IMR-90 (cell line): Measurements from ENCODE around the gene MAP10. TPM values are rescaled to one million over a fixed set of nuclear protein-coding genes. Genes with fewer than 3 reads are reported as not detected.

Source experiments
- ATAC-seq: fragments of 200-7000 bp; cut with Tn5 transposase; 2 replicates; pipeline ENCODE4 v1.9.1; 2020; ENCODE audit warnings: low read depth, mild to moderate bottlenecking, moderate library complexity
- BruUV-seq: library from RNA; stranded (reverse); fragments of 400-500 nt; replicated peaks from 2 replicates; lab custom pipeline; 2021; lab: Mats Ljungman, UMichigan
- CTCF ChIA-PET: fragments of 300-600 bp; formaldehyde crosslinking; extraction: SDS; loops from one replicate; lab custom pipeline; 2021; ENCODE audit warnings: antibody characterized with exemption; lab: Yijun Ruan, JAX
- POLR2A ChIA-PET: fragments of 300-600 bp; sonication (Branson Sonifier 250); formaldehyde crosslinking; loops from one replicate; lab custom pipeline; 2022; ENCODE audit warnings: antibody characterized with exemption; ENCODE audit not compliant: unreplicated experiment; lab: Charles Lee
- DNase-seq: peaks from one replicate; pipeline ENCODE4 v3.0.0; 2013
- H2AFZ ChIP-seq: replicated peaks from 2 replicates; pipeline ENCODE3; 2013; ENCODE audit warnings: low read length, mild to moderate bottlenecking; ENCODE audit not compliant: poor library complexity
- H2AK5ac ChIP-seq: 2 replicates; pipeline ENCODE4 v1.6.1; 2013; ENCODE audit warnings: low read depth, low read length, inconsistent platforms
- H2AK9ac ChIP-seq: replicated peaks from 2 replicates; pipeline ENCODE3; 2013; ENCODE audit warnings: mild to moderate bottlenecking, low read depth, low read length, moderate library complexity; ENCODE audit not compliant: poor library complexity
- H2BK120ac ChIP-seq: 2 replicates; pipeline ENCODE4 v1.6.1; 2013; ENCODE audit warnings: low read depth, low read length, inconsistent platforms
- H2BK15ac ChIP-seq: 3 replicates; pipeline ENCODE4 v1.6.1; 2013; ENCODE audit warnings: low read depth, low read length, inconsistent platforms
- H2BK20ac ChIP-seq: 2 replicates; pipeline ENCODE4 v1.6.1; 2013; ENCODE audit warnings: low read depth, mild to moderate bottlenecking, inconsistent platforms, low read length, moderate library complexity
- H2BK5ac ChIP-seq: 2 replicates; pipeline ENCODE4 v1.6.1; 2013; ENCODE audit warnings: mild to moderate bottlenecking, low read depth, low read length, inconsistent platforms; ENCODE audit not compliant: poor library complexity, severe bottlenecking
- H3K14ac ChIP-seq: replicated peaks from 2 replicates; pipeline ENCODE4 v1.6.1; 2013; ENCODE audit warnings: low read depth, low read length, inconsistent platforms
- H3K18ac ChIP-seq: 2 replicates; pipeline ENCODE4 v1.6.1; 2013; ENCODE audit warnings: low read depth, low read length, control low read depth
- H3K23ac ChIP-seq: 2 replicates; pipeline ENCODE4 v1.6.1; 2013; ENCODE audit warnings: low read depth, low read length, inconsistent platforms
- H3K27ac ChIP-seq: 2 replicates; pipeline ENCODE4 v1.5.1; 2013; ENCODE audit warnings: mild to moderate bottlenecking, control low read depth, low read length; ENCODE audit not compliant: insufficient read depth
- H3K27me3 ChIP-seq: 2 replicates; pipeline ENCODE4 v1.6.1; 2013; ENCODE audit warnings: low read length; ENCODE audit not compliant: control insufficient read depth, insufficient read depth
- H3K36me3 ChIP-seq: 2 replicates; pipeline ENCODE4 v1.6.1; 2013; ENCODE audit warnings: low read length, mixed read lengths; ENCODE audit not compliant: control insufficient read depth, insufficient read depth
- H3K4ac ChIP-seq: 2 replicates; pipeline ENCODE4 v1.6.1; 2013; ENCODE audit warnings: low read depth, low read length, inconsistent platforms
- H3K4me1 ChIP-seq: 2 replicates; pipeline ENCODE4 v1.6.1; 2013; ENCODE audit warnings: low read length, mixed read lengths; ENCODE audit not compliant: control insufficient read depth, insufficient read depth
- H3K4me2 ChIP-seq: 2 replicates; pipeline ENCODE4 v1.6.1; 2013; ENCODE audit warnings: low read depth, mild to moderate bottlenecking, control low read depth, low read length, moderate library complexity
- H3K4me3 ChIP-seq: 2 replicates; pipeline ENCODE4 v1.5.1; 2013; ENCODE audit warnings: low read depth, mild to moderate bottlenecking, control low read depth, low read length, moderate library complexity; ENCODE audit not compliant: insufficient read depth
- H3K56ac ChIP-seq: 2 replicates; pipeline ENCODE4 v1.6.1; 2013; ENCODE audit warnings: low read length, inconsistent platforms; ENCODE audit not compliant: insufficient read depth; ENCODE audit errors: extremely low read depth
- H3K79me1 ChIP-seq, 2 experiments: 2 replicates each; pipeline ENCODE4 v1.6.1; 2013; ENCODE audit warnings: low read length in 2 of 2, inconsistent platforms in 1 of 2, low read depth in 1 of 2
- H3K9ac ChIP-seq: 2 replicates; pipeline ENCODE4 v1.6.1; 2013; ENCODE audit warnings: low read depth, low read length, control low read depth
- H3K9me1 ChIP-seq: 2 replicates; pipeline ENCODE4 v1.6.1; 2013; ENCODE audit warnings: low read length, inconsistent platforms; ENCODE audit not compliant: insufficient read depth
- H3K9me3 ChIP-seq: 2 replicates; pipeline ENCODE4 v1.6.1; 2013; ENCODE audit warnings: low read length; ENCODE audit not compliant: control insufficient read depth, insufficient read depth
- H4K20me1 ChIP-seq: 2 replicates; pipeline ENCODE4 v1.6.1; 2013; ENCODE audit warnings: low read length, inconsistent platforms; ENCODE audit not compliant: insufficient read depth
- H4K5ac ChIP-seq: 2 replicates; pipeline ENCODE4 v1.6.1; 2013; ENCODE audit warnings: mild to moderate bottlenecking, low read depth, low read length, control low read depth
- H4K8ac ChIP-seq, 2 experiments: 2 replicates each; pipeline ENCODE4 v1.6.1; 2013; ENCODE audit warnings: low read depth in 2 of 2, low read length in 2 of 2, control low read depth in 1 of 2, inconsistent platforms in 1 of 2
- H4K91ac ChIP-seq: 2 replicates; pipeline ENCODE4 v1.6.1; 2013; ENCODE audit warnings: low read depth, low read length, inconsistent platforms; ENCODE audit not compliant: insufficient read depth
- CEBPB ChIP-seq: IDR thresholded peaks from 2 replicates; pipeline ENCODE4 v1.6.1; 2012; ENCODE audit warnings: low read depth, low read length, improper control_type of control experiment
- CHD1 ChIP-seq: IDR thresholded peaks from 2 replicates; pipeline ENCODE4 v1.6.1; 2012; ENCODE audit warnings: low read depth, low read length, improper control_type of control experiment
- FOS ChIP-seq: fragments of 150-350 bp; IDR thresholded peaks from 2 replicates; pipeline ENCODE4 v1.6.1; 2016; ENCODE audit warnings: low read depth, low read length
- MAFK ChIP-seq: IDR thresholded peaks from 2 replicates; pipeline ENCODE4 v1.6.1; 2012; ENCODE audit warnings: low read depth, low read length, improper control_type of control experiment
- MAZ ChIP-seq: IDR thresholded peaks from 2 replicates; pipeline ENCODE4 v1.6.1; 2012; ENCODE audit warnings: low read depth, mild to moderate bottlenecking, low read length, improper control_type of control experiment, moderate library complexity, borderline replicate concordance
- NFE2L2 ChIP-seq: fragments of 150-350 bp; IDR thresholded peaks from 2 replicates; pipeline ENCODE4 v1.6.1; 2016; ENCODE audit warnings: low read depth, mild to moderate bottlenecking, low read length
- RAD21 ChIP-seq: IDR thresholded peaks from 2 replicates; pipeline ENCODE4 v1.6.1; 2012; ENCODE audit warnings: low read length, improper control_type of control experiment
- RFX5 ChIP-seq: IDR thresholded peaks from 2 replicates; pipeline ENCODE4 v1.8.0; 2012; ENCODE audit warnings: low read depth, mild to moderate bottlenecking, low read length, moderate library complexity
- WGBS, 2 experiments: methylation state at CpG; one replicate each; pipeline versions ENCODE4 v1.1.5 to v1.1.7; 2013; ENCODE audit warnings: missing lambda C conversion rate in 2 of 2; ENCODE audit not compliant: insufficient read length in 1 of 2; ENCODE audit errors: extremely low coverage in 2 of 2; 5-methylcytosine and 5-hydroxymethylcytosine counted together
- dilution Hi-C: fragments of 300-500 bp; cut with HindIII; formaldehyde crosslinking; loops from one replicate; pipeline ENCODE4 v1.14.3; 2018; ENCODE audit warnings: low sequenced_read_pairs; ENCODE audit not compliant: unreplicated experiment
- in situ Hi-C: fragments of 300-500 bp; cut with MboI; formaldehyde crosslinking; loops from 3 replicates; pipeline ENCODE4 v1.14.3; 2019; ENCODE audit warnings: low sequenced_read_pairs, inconsistent platforms, mixed read lengths
- intact Hi-C: fragments of 100-400 bp; cut with micrococcal nuclease; formaldehyde crosslinking; loops from 2 replicates; pipeline ENCODE4 v1.10.0; 2022
- polyA plus RNA-seq, 3 experiments: library from polyadenylated mRNA; depleted of rRNA; stranded (reverse); fragments of >200 nt; gene quantifications; 2 replicates each; pipeline ENCODE4 v1.2.3, GENCODE V29; 2012; ENCODE audit warnings: low replicate concordance in 1 of 3
- total RNA-seq: library from RNA; depleted of rRNA; stranded (reverse); fragments of >200 nt; gene quantifications from 2 replicates; pipeline ENCODE4 v1.2.3, GENCODE V29; 2012
- TF ChIP-seq, protein P1 (sequence below): fragments of 150-350 bp; IDR thresholded peaks from 2 replicates; pipeline ENCODE4 v1.6.1; 2016; ENCODE audit warnings: low read depth, mild to moderate bottlenecking, low read length, moderate library complexity, borderline replicate concordance
- TF ChIP-seq, protein P2 (sequence below): fragments of 150-350 bp; IDR thresholded peaks from 2 replicates; pipeline ENCODE4 v1.6.1; 2017; ENCODE audit warnings: mild to moderate bottlenecking, antibody characterized with exemption, low read length, low read depth

The MAP10 gene
- total and polyA plus RNA-seq, 2 of the 4 experiments (the other 2 are of a cell fraction) = 1.0 to 1.1 TPM

DNA sequence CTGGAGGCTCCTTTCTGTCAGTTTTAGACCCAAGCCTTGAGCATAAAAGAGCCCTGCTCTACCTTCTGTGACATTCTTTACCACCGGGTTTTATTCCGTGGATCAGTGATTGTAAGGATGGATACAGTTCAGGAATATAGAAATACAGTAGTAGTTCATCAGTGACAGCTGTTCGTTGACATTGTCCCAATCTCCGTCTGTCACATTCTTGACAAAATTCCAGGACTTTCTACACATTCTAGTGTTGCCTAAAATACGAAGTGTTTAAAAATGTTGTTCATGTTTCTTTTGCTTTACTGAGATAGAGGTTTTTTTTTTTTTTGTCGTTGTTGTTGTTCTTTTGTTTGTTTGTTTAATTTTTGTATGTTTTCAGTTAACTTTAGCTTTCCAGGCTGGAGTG is 29.9 kb downstream of the MAP10 start:
- Histone ChIP-seq H3K27me3 (no peaks in the 10 kb centered on the region), H3K36me3 (no peaks in the 10 kb centered on the region), H3K9ac (no peak overlapping the region), H3K4ac (no peak overlapping the region), H2BK120ac (no peak overlapping the region), H3K23ac (no peak overlapping the region; the same call in 1 of the 2 replicates), H3K27ac (no peak overlapping the region), H3K4me2 (no peak overlapping the region), H3K14ac (no peak overlapping the region), H2AFZ (no peak overlapping the region), H4K20me1 (no peaks in the 10 kb centered on the region), H4K91ac (no peak overlapping the region), H3K4me3 (no peak overlapping the region), H3K79me1 (no peaks in the 10 kb centered on the region), H2BK15ac (no peak overlapping the region), H3K9me3 (no peaks in the 10 kb centered on the region), H3K9me1 (no peaks in the 10 kb centered on the region), H3K18ac (no peak overlapping the region), H3K4me1 (no peaks in the 10 kb centered on the region), H4K5ac (no peak overlapping the region), H2AK9ac (no peak overlapping the region), H4K8ac (no peak overlapping the region), H2BK20ac (no peak overlapping the region), H2BK5ac (no peak overlapping the region), H2AK5ac (no peak overlapping the region), H3K56ac (no peak overlapping the region)
- WGBS, 2 experiments = no CpG with 5 or more reads among the region's 6 CpGs
- ATAC-seq = no peak
- in situ Hi-C loops (no loop called here), dilution Hi-C loops (loop anchor here (25.0 kb wide), 1 partner anchor 102 kb away; no protein-coding TSS in a partner anchor), intact Hi-C loops (no loop called here)
- no peak for DNase-seq
- POLR2A ChIA-PET = interaction anchor here (0.7 kb wide), 1 partner anchor 1008 kb away, joined by 14 read pairs; no protein-coding TSS in a partner anchor
- TF ChIP-seq MAFK (no peak), MAZ (no peak), CHD1 (no peak), FOS (no peak), NFE2L2 (no peak), RFX5 (no peak), RAD21 (no peak), CEBPB (no peak)
- TF ChIP-seq, protein P1, sequence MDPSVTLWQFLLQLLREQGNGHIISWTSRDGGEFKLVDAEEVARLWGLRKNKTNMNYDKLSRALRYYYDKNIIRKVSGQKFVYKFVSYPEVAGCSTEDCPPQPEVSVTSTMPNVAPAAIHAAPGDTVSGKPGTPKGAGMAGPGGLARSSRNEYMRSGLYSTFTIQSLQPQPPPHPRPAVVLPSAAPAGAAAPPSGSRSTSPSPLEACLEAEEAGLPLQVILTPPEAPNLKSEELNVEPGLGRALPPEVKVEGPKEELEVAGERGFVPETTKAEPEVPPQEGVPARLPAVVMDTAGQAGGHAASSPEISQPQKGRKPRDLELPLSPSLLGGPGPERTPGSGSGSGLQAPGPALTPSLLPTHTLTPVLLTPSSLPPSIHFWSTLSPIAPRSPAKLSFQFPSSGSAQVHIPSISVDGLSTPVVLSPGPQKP = no peak
- TF ChIP-seq, protein P2, sequence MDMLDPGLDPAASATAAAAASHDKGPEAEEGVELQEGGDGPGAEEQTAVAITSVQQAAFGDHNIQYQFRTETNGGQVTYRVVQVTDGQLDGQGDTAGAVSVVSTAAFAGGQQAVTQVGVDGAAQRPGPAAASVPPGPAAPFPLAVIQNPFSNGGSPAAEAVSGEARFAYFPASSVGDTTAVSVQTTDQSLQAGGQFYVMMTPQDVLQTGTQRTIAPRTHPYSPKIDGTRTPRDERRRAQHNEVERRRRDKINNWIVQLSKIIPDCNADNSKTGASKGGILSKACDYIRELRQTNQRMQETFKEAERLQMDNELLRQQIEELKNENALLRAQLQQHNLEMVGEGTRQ = no peak
- CTCF ChIA-PET = interaction anchor here (0.9 kb wide), 1 partner anchor 13 kb away, joined by 3 read pairs; no protein-coding TSS in a partner anchor
- BruUV-seq = no TSS peak
